HG03066 (cell line): Measurements from ENCODE around the gene TAOK1.

Experiments
- ATAC-seq: cut with Tn5 transposase; IDR thresholded peaks from one replicate; pipeline ENCODE4 v1.9.1; 2021; ENCODE audit warnings: low read depth; ENCODE audit not compliant: unreplicated experiment

Gene TAOK1

GRCh38 chr17:29376667-29377270 is 13.4 kb upstream of the TAOK1 start:
- ATAC-seq, result no peak

- ATAC-seq, result no peak
These were observed 11.7 kb upstream of the TAOK1 start for GRCh38 chr17:29378500-29378899.

GRCh38 chr17:29379084-29379991 is 10.8 kb upstream of the TAOK1 start:
- ATAC-seq, result no peak

- ATAC-seq, result no peak
These were observed 6.5 kb upstream of the TAOK1 start for GRCh38 chr17:29383686-29384085.

- ATAC-seq, result no peak
These were observed 5.3 kb upstream of the TAOK1 start for GRCh38 chr17:29384901-29385300.

- no peak for ATAC-seq
These were observed 3.4 kb upstream of the TAOK1 start for GRCh38 chr17:29386760-29387159.

GRCh38 chr17:29388937-29389336 is 1.2 kb upstream of the TAOK1 start:
- ATAC-seq, result no peak

GRCh38 chr17:29390851-29391631 is 878 bp downstream of the TAOK1 start:
- ATAC-seq, result peak; percentile 26

GRCh38 chr17:29393436-29393835 is 3.3 kb downstream of the TAOK1 start:
- no peak for ATAC-seq

GRCh38 chr17:29394761-29395160 is 4.6 kb downstream of the TAOK1 start:
- ATAC-seq, result no peak

GRCh38 chr17:29396066-29396465 is 5.9 kb downstream of the TAOK1 start:
- no peak for ATAC-seq

GRCh38 chr17:29399634-29400033 is 9.5 kb downstream of the TAOK1 start:
- ATAC-seq, result no peak

- ATAC-seq, result no peak
These were observed 10.7 kb downstream of the TAOK1 start for GRCh38 chr17:29400818-29401217.

- no peak for ATAC-seq
These were observed 11.1 kb downstream of the TAOK1 start for GRCh38 chr17:29401258-29401657.

GRCh38 chr17:29407856-29408255 is 17.7 kb downstream of the TAOK1 start:
- no peak for ATAC-seq

GRCh38 chr17:29409963-29410362 is 19.8 kb downstream of the TAOK1 start:
- no peak for ATAC-seq

GRCh38 chr17:29412780-29413565 is 22.8 kb downstream of the TAOK1 start:
- no peak for ATAC-seq

- ATAC-seq, result no peak
These were observed 30.0 kb downstream of the TAOK1 start for GRCh38 chr17:29420128-29420527.

GRCh38 chr17:29430275-29430674 is 40.1 kb downstream of the TAOK1 start:
- ATAC-seq, result no peak

- no peak for ATAC-seq
These were observed 43.4 kb downstream of the TAOK1 start for GRCh38 chr17:29433541-29433940.
